HFFc6 (cell line): ENCODE results near the gene DHX35. TPM values are rescaled to one million over a fixed set of nuclear protein-coding genes. Genes with fewer than 3 reads are reported as not detected.

Experiments
- DNase-seq: peaks from one replicate; pipeline ENCODE4 v3.0.0-alpha.2; 2018
- H3K27ac Mint-ChIP-seq: 2 replicates; pipeline ENCODE4 v1.8.0; 2020; ENCODE audit warnings: mild to moderate bottlenecking, mixed read lengths
- H3K27me3 Mint-ChIP-seq: 2 replicates; pipeline ENCODE4 v1.8.0; 2021; ENCODE audit warnings: mild to moderate bottlenecking, moderate library complexity, mixed read lengths; ENCODE audit not compliant: insufficient read depth
- H3K36me3 Mint-ChIP-seq: 2 replicates; pipeline ENCODE4 v1.8.0; 2021; ENCODE audit warnings: low read depth, mixed read lengths
- H3K4me1 Mint-ChIP-seq: 2 replicates; pipeline ENCODE4 v1.8.0; 2020; ENCODE audit warnings: low read depth, mixed read lengths
- H3K4me3 Mint-ChIP-seq: 2 replicates; pipeline ENCODE4 v1.8.0; 2020; ENCODE audit warnings: mild to moderate bottlenecking, moderate library complexity, mixed read lengths
- H3K9me3 Mint-ChIP-seq: 2 replicates; pipeline ENCODE4 v1.8.0; 2020; ENCODE audit warnings: mild to moderate bottlenecking, mixed read lengths
- CTCF ChIP-seq: fragments of 200-600 bp; sonication (generic); IDR thresholded peaks from 2 replicates; pipeline ENCODE4 v1.5.0; 2021; ENCODE audit warnings: antibody characterized with exemption, mild to moderate bottlenecking
- total RNA-seq, 6 experiments: library from RNA; stranded (reverse); fragmentation: NEBNext Ultra II Directional; extraction: Animal tissue kit (Norgen Biotek cat#: 25700); gene quantifications; 2 replicates in 1 of 6; 3 replicates in 5 of 6; pipeline ENCODE4 v1.2.3, GENCODE V29; 2021

Gene DHX35
- total RNA-seq, 6 experiments from 2014 or later: 5.7 to 7.6 (median 6.8) TPM

GRCh38 chr20:39036011-39036410, 73.9 kb downstream of the DHX35 start:
- H3K27ac Mint-ChIP-seq: peak overlapping the region; percentile 75
- H3K4me3 Mint-ChIP-seq: no peak overlapping the region
- no peaks in the 10 kb centered on the region for H3K9me3 Mint-ChIP-seq

GRCh38 chr20:39036851-39037250, 74.7 kb downstream of the DHX35 start:
- Mint-ChIP-seq H3K9me3 (no peaks in the 10 kb centered on the region), H3K27ac (no peak overlapping the region), H3K36me3 (peaks cover 19% of the 10 kb centered on the region), H3K4me1 (peaks cover 16% of the 10 kb centered on the region), H3K27me3 (peaks cover 3% of the 10 kb centered on the region; the same call in 1 of the 2 replicates), H3K4me3 (no peak overlapping the region)
- TF ChIP-seq CTCF: no peak
- no peak for DNase-seq

More at GRCh38 chr20:39036011-39036410, 73.9 kb downstream of the DHX35 start:
- H3K36me3 Mint-ChIP-seq: peaks cover 19% of the 10 kb centered on the region
- TF ChIP-seq CTCF: no peak
- H3K4me1 Mint-ChIP-seq: peaks cover 16% of the 10 kb centered on the region
- DNase-seq: peak; percentile 43
- peaks cover 3% of the 10 kb centered on the region; the same call in 1 of the 2 replicates for H3K27me3 Mint-ChIP-seq

- no peak for DNase-seq
- no peak for TF ChIP-seq CTCF
- no peak overlapping the region for H3K4me3 Mint-ChIP-seq
- no peak overlapping the region for H3K27ac Mint-ChIP-seq
- peaks cover 3% of the 10 kb centered on the region; the same call in 1 of the 2 replicates for H3K27me3 Mint-ChIP-seq
- H3K36me3 Mint-ChIP-seq: peaks cover 22% of the 10 kb centered on the region
- H3K9me3 Mint-ChIP-seq: no peaks in the 10 kb centered on the region
- peaks cover 26% of the 10 kb centered on the region for H3K4me1 Mint-ChIP-seq
Measured at GRCh38 chr20:39038047-39038446, 75.9 kb downstream of the DHX35 start.

- Mint-ChIP-seq H3K27me3 (peaks cover 3% of the 10 kb centered on the region; the same call in 1 of the 2 replicates), H3K4me3 (no peak overlapping the region), H3K9me3 (no peaks in the 10 kb centered on the region), H3K36me3 (peaks cover 26% of the 10 kb centered on the region), H3K4me1 (peaks cover 29% of the 10 kb centered on the region), H3K27ac (no peak overlapping the region)
- TF ChIP-seq CTCF: no peak
- DNase-seq: no peak
Measured at GRCh38 chr20:39038495-39038894, 76.4 kb downstream of the DHX35 start.

- Mint-ChIP-seq H3K4me1 (peaks cover 31% of the 10 kb centered on the region), H3K36me3 (peaks cover 28% of the 10 kb centered on the region), H3K27me3 (peaks cover 3% of the 10 kb centered on the region; the same call in 1 of the 2 replicates), H3K4me3 (no peak overlapping the region), H3K27ac (no peak overlapping the region), H3K9me3 (no peaks in the 10 kb centered on the region)
- peak; percentile 2 for DNase-seq
- no peak for TF ChIP-seq CTCF
Measured at GRCh38 chr20:39039261-39039660, 77.1 kb downstream of the DHX35 start.

- TF ChIP-seq CTCF: no peak
- Mint-ChIP-seq H3K27me3 (peaks cover 3% of the 10 kb centered on the region; the same call in 1 of the 2 replicates), H3K9me3 (no peaks in the 10 kb centered on the region), H3K4me3 (no peak overlapping the region), H3K27ac (no peak overlapping the region), H3K36me3 (peaks cover 28% of the 10 kb centered on the region), H3K4me1 (peaks cover 31% of the 10 kb centered on the region)
- no peak for DNase-seq
Measured at GRCh38 chr20:39040116-39040515, 78.0 kb downstream of the DHX35 start.
